NCI-H1436 (cell line): Measurements from ENCODE around the gene CCM2.

Experiments
- DNase-seq: peaks from one replicate; lab custom pipeline; 2025; lab: John Stamatoyannopoulos, UW

The CCM2 gene

DNA sequence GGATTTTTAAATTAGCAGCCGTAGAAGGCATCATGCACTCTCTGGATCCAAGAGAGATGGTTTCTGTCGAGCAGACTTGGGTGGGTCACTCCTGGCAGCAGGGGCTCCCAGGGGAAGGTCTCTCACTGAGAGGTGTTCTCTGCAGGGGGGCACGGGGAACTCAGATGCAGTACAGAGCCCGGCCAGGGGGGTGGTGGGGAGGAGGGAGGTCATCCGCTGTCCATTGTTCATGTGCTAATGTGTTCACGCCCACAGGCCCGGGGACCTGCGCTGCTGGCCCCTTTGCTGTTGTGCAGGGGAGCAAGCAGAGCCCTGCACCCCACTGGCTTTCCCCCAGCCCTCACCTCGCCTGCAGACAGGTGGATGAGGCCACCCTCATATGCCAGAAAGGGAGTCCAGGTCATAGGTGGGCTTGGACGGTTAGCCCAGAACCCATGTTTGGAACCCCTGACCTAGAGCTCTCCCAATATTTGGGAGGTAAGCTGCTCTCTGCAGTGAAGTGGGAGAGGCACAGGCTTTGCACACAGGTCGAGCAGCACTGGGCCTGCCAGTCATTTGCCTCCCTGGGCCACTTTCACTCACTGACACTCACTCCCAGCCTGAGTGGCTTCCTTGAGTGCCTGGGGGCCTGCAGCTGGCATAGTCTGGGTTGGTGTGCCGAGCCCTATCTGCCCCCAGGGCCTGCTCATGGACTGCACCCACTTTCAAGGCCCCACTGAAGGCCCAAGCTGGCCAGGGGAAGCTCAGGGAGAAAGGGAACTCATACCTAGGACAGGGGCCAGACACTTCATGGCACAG is 124.1 kb downstream of the CCM2 start:
- no peak for DNase-seq

- no peak for DNase-seq
These were observed 125.3 kb downstream of the CCM2 start for GRCh38 chr7:45125193-45125904.
